Psoas muscle (tissue), 8 donors: ENCODE results near the gene GPATCH1. TPM values are rescaled to one million over a fixed set of nuclear protein-coding genes. Genes with fewer than 3 reads are reported as not detected.

Source experiments
- ATAC-seq, 4 donors: fragments of 200-7000 bp; cut with Tn5 transposase; one replicate each; pipeline ENCODE4 v1.9.1; 2020; ENCODE audit warnings: moderate library complexity in 3 of 4, mild to moderate bottlenecking in 2 of 4
- DNase-seq, 2 donors: peaks; one replicate each; pipeline ENCODE4 v3.0.0-alpha.2; 2020
- H3K27ac ChIP-seq: fragments of 200-600 bp; one replicate; pipeline ENCODE4 v1.8.0; 2022
- H3K27me3 ChIP-seq, 3 donors: fragments of 200-600 bp in 1 of 3; one replicate each; pipeline versions ENCODE4 v1.6.1 to v1.8.0; 2013 to 2022; ENCODE audit warnings: low read length in 2 of 3, mild to moderate bottlenecking in 2 of 3, moderate library complexity in 1 of 3; ENCODE audit not compliant: insufficient read depth in 3 of 3
- H3K36me3 ChIP-seq, 2 donors: fragments of 200-600 bp in 1 of 2; one replicate each; pipeline versions ENCODE4 v1.6.1 to v1.8.0; 2013 to 2022; ENCODE audit warnings: low read depth in 1 of 2, mild to moderate bottlenecking in 1 of 2, moderate library complexity in 1 of 2; ENCODE audit not compliant: insufficient read depth in 1 of 2
- H3K4me1 ChIP-seq: fragments of 200-600 bp; one replicate; pipeline ENCODE4 v1.8.0; 2022
- H3K4me3 ChIP-seq: fragments of 200-600 bp; one replicate; pipeline ENCODE4 v1.8.0; 2022; ENCODE audit warnings: mild to moderate bottlenecking
- H3K9me3 ChIP-seq: fragments of 200-600 bp; one replicate; pipeline ENCODE4 v1.8.0; 2022
- WGBS, 3 donors: extraction: QIAGEN DNeasy Blood & Tissue Kit; methylation state at CpG; one replicate each; pipeline versions ENCODE4 v1.1.6 to v1.1.7; 2013; 5-methylcytosine and 5-hydroxymethylcytosine counted together
- intact Hi-C, 2 donors: fragments of 100-400 bp; cut with DNase I; formaldehyde crosslinking; loops; one replicate each; pipeline versions ENCODE4 v1.11.0 to v1.14.2; 2022
- polyA plus RNA-seq, 3 donors: library from polyadenylated mRNA; stranded (reverse); fragments of 200-250 nt; gene quantifications; one replicate each; pipeline ENCODE4 v1.2.3, GENCODE V29; 2013
- total RNA-seq, 4 donors: library from RNA; stranded (reverse); fragmentation: NEBNext Ultra II Directional in 2 of 4; extraction: Animal tissue kit (Norgen Biotek cat#: 25700) in 2 of 4; gene quantifications; one replicate each; pipeline versions ENCODE4 v1.2.1 to v1.2.4, GENCODE V29; 2021 to 2023
- TF ChIP-seq, protein P1 (sequence below): fragments of 200-600 bp; IDR thresholded peaks from one replicate; pipeline ENCODE4 v1.8.0; 2022; ENCODE audit warnings: antibody characterized with exemption
- donor health status: healthy with polysubstance abuse.
- donor health status: DM: no; HTN: no; CAD: no; lungs with moderate emphysema.
- donor health status: Bipolar disorder and iron deficiency.
- donor health status: healthy.
- donor health status: DM: yes; HTN: yes; CAD: no.
- donor health status: DM: no; HTN: no; CAD: no.
- donor health status: DM: no; HTN: no; CAD: no.
- donor health status: DM: yes; HTN: yes; CAD: no.

Gene GPATCH1
- total and polyA plus RNA-seq, 7 donors, result 3.1 to 7.5 (median 4.2) TPM

GRCh38 chr19:33130433-33130832, 49.5 kb downstream of the GPATCH1 start:
- Histone ChIP-seq H3K9me3 (no peaks in the 10 kb centered on the region), H3K36me3 (peaks cover 3 to 60% of the 10 kb centered on the region in 2 donors), H3K4me1 (no peaks in the 10 kb centered on the region), H3K27ac (no peak overlapping the region), H3K27me3 (peaks cover 0 to 7% (median 4%) of the 10 kb centered on the region in 3 donors), H3K4me3 (no peak overlapping the region)
- no peak for ATAC-seq
- intact Hi-C loops, result no loop called here
- DNase-seq, result no peak
- TF ChIP-seq, protein P1, sequence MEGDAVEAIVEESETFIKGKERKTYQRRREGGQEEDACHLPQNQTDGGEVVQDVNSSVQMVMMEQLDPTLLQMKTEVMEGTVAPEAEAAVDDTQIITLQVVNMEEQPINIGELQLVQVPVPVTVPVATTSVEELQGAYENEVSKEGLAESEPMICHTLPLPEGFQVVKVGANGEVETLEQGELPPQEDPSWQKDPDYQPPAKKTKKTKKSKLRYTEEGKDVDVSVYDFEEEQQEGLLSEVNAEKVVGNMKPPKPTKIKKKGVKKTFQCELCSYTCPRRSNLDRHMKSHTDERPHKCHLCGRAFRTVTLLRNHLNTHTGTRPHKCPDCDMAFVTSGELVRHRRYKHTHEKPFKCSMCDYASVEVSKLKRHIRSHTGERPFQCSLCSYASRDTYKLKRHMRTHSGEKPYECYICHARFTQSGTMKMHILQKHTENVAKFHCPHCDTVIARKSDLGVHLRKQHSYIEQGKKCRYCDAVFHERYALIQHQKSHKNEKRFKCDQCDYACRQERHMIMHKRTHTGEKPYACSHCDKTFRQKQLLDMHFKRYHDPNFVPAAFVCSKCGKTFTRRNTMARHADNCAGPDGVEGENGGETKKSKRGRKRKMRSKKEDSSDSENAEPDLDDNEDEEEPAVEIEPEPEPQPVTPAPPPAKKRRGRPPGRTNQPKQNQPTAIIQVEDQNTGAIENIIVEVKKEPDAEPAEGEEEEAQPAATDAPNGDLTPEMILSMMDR, result no peak
- 88 to 92% (median 91%) methylated on average over 6 of the region's 6 CpGs for WGBS, 3 donors

GRCh38 chr19:33132021-33132420, 51.0 kb downstream of the GPATCH1 start, which contains the start of gene WDR88:
Gene WDR88 (plus strand): TSS chr19:33132114. CDS start chr19:33132170, 56 bp downstream.
- WGBS, 3 donors, result 79 to 89% (median 81%) methylated on average over 43 of the region's 43 CpGs
- Histone ChIP-seq H3K4me3 (no peak within 1 kb of the TSS), H3K4me1 (no peaks in the 10 kb centered on the region), H3K36me3 (peaks cover 3 to 44% of the 10 kb centered on the region in 2 donors), H3K27me3 (peaks cover 0 to 18% (median 6%) of the 10 kb centered on the region in 3 donors), H3K27ac (no peak within 1 kb of the TSS), H3K9me3 (no peaks in the 10 kb centered on the region)
- TF ChIP-seq, protein P1, result no peak
- DNase-seq, result no peak
- no peak for ATAC-seq
- intact Hi-C loops, result no loop called here

DNA sequence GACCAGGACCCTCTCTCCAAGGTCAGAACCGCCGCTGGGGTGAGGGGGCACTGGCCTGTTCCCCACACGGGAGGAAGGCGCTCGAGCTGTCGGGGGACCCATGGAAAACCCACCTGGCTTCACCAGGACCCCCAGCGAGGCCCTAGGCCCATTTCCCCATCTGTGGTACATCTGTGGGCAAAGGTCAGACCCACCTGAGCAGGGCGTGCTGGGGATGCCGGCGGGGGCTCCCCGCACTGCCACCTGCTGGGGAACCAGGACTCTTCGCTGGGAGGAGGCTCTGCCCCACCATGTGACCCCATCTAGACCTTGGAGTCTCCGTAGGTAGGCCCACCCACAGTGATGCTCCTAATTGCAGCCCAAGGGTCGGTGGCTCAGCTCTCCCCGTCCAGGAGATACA, 51.4 kb downstream of the GPATCH1 start:
- no peak overlapping the region for H3K27ac ChIP-seq
- H3K36me3 ChIP-seq, result peaks cover 3 to 40% of the 10 kb centered on the region in 2 donors
- H3K9me3 ChIP-seq, result no peaks in the 10 kb centered on the region
- H3K4me3 ChIP-seq, result no peak overlapping the region
- TF ChIP-seq, protein P1, result no peak
- 76 to 84% (median 80%) methylated on average over 15 of the region's 15 CpGs for WGBS, 3 donors
- peaks cover 0 to 18% (median 6%) of the 10 kb centered on the region in 3 donors for H3K27me3 ChIP-seq
- DNase-seq (no peak), ATAC-seq (peak in 1 of 4 donors; percentile 32)
- intact Hi-C loops, result no loop called here
- no peaks in the 10 kb centered on the region for H3K4me1 ChIP-seq

DNA sequence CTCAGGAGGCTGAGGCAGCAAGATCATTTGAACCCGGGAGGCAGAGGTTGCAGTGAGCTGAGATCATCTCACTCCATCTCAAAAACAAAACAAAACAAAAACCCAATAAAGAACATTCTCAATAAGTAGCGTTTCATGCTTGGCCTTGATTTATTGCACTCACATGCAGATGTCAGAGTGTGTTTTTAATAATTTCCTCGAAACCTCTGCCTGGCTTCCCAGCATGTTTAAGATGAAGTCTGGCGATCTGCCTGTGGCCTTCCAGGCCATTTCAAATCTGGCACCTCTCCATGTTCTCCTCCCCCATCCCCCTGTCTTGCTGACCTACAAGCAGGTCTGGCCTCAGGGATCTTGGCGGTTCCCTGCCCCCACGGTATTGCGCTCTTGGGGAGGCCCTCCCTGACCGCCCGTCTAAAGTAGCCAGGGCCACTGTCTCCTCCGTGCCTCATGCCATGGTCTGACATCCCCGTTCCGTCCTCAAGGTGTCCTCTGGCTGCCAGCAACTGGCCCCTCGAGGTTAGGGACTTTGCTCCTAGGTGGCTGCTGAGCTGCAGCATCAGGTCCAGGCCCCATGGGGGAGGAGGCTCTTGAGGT, 52.6 kb downstream of the GPATCH1 start:
- intact Hi-C loops, result no loop called here
- TF ChIP-seq, protein P1, result no peak
- H3K4me1 ChIP-seq, result no peaks in the 10 kb centered on the region

More for the DNA sequence above, 52.6 kb downstream of the GPATCH1 start:
- WGBS, 3 donors, result 37 to 39% (median 38%) methylated on average over 13 of the region's 13 CpGs
- ATAC-seq (no peak), DNase-seq (no peak)
- Histone ChIP-seq H3K36me3 (peaks cover 3 to 29% of the 10 kb centered on the region in 2 donors), H3K9me3 (no peaks in the 10 kb centered on the region), H3K4me3 (no peak overlapping the region), H3K27ac (no peak overlapping the region), H3K27me3 (peaks cover 0 to 18% (median 6%) of the 10 kb centered on the region in 3 donors)
